GM12878 (cell line): Measurements from ENCODE around the gene VAV2. TPM values are rescaled to one million over a fixed set of nuclear protein-coding genes. Genes with fewer than 3 reads are reported as not detected.

Experiments used
- CBX5 ChIP-seq: sonication (generic); IDR thresholded peaks from 2 replicates; pipeline ENCODE4 v1.6.1; 2016; ENCODE audit warnings: low read depth, moderate library complexity, mild to moderate bottlenecking, inconsistent platforms
- FOS ChIP-seq: IDR thresholded peaks from 3 replicates; pipeline ENCODE4 v1.6.1; 2011; ENCODE audit warnings: borderline replicate concordance; ENCODE audit not compliant: insufficient read length; ENCODE audit errors: extremely low read depth
- HCFC1 ChIP-seq: fragments of 150-350 bp; IDR thresholded peaks from 2 replicates; pipeline ENCODE4 v1.6.1; 2014; ENCODE audit warnings: low read length
- IKZF1 ChIP-seq: fragments of 450-650 bp; conservative IDR thresholded peaks from 2 replicates; pipeline ENCODE4 v1.6.1; 2017; ENCODE audit warnings: antibody characterized with exemption, mild to moderate bottlenecking
- IKZF2 ChIP-seq, 2 experiments: fragments of 450-650 bp; IDR thresholded peaks; 2 replicates each; pipeline ENCODE4 v1.6.1; 2017; ENCODE audit warnings: mild to moderate bottlenecking in 2 of 2, moderate library complexity in 2 of 2
- JUNB ChIP-seq: IDR thresholded peaks from 2 replicates; pipeline ENCODE4 v1.6.1; 2016; ENCODE audit warnings: antibody characterized with exemption, mild to moderate bottlenecking
- MTA2 ChIP-seq: fragments of 450-650 bp; IDR thresholded peaks from 2 replicates; pipeline ENCODE4 v1.6.1; 2016; ENCODE audit warnings: low read depth, mild to moderate bottlenecking, moderate library complexity
- MYB ChIP-seq: fragments of 150-350 bp; IDR thresholded peaks from 2 replicates; pipeline ENCODE4 v1.6.1; 2014; ENCODE audit warnings: mild to moderate bottlenecking, low read depth, low read length, borderline replicate concordance
- NBN ChIP-seq: fragments of 450-650 bp; IDR thresholded peaks from 2 replicates; pipeline ENCODE4 v1.6.1; 2016
- NR2C1 ChIP-seq: fragments of 450-650 bp; IDR thresholded peaks from 2 replicates; pipeline ENCODE4 v1.6.1; 2017; ENCODE audit warnings: antibody characterized with exemption, mild to moderate bottlenecking, moderate library complexity
- NR2F1 ChIP-seq: fragments of 450-650 bp; conservative IDR thresholded peaks from 2 replicates; pipeline ENCODE4 v1.6.1; 2017; ENCODE audit warnings: mild to moderate bottlenecking
- PAX8 ChIP-seq: fragments of 450-650 bp; IDR thresholded peaks from 2 replicates; pipeline ENCODE4 v1.6.1; 2017; ENCODE audit warnings: mild to moderate bottlenecking, moderate library complexity
- PML ChIP-seq: IDR thresholded peaks from 2 replicates; pipeline ENCODE4 v1.6.1; 2012; ENCODE audit warnings: low read length, inconsistent platforms
- RUNX3 ChIP-seq: IDR thresholded peaks from 2 replicates; pipeline ENCODE4 v1.6.1; 2012; ENCODE audit warnings: low read length, inconsistent platforms
- SMC3 ChIP-seq: IDR thresholded peaks from 2 replicates; pipeline ENCODE4 v1.6.1; 2011; ENCODE audit warnings: low read length, improper control_type of control experiment, borderline replicate concordance
- STAT3 ChIP-seq: IDR thresholded peaks from 2 replicates; pipeline ENCODE4 v1.6.1; 2011; ENCODE audit warnings: low read depth, low read length, improper control_type of control experiment
- TARDBP ChIP-seq: IDR thresholded peaks from 2 replicates; pipeline ENCODE4 v1.6.1; 2016; ENCODE audit warnings: borderline replicate concordance
- polyA plus RNA-seq, 11 experiments: library from polyadenylated mRNA; depleted of rRNA in 4 of 11; unstranded in 6 of 11; stranded (reverse) in 5 of 11; fragments of >200 nt; fragmentation: Nextera tagmentation in 4 of 11; fragmentation: Illumina TruSeq in 1 of 11; extraction: Ambion mirVana in 4 of 11; extraction: Trizol in 1 of 11; gene quantifications; 1 replicate in 1 of 11; 2 replicates in 10 of 11; pipeline versions ENCODE4 v1.2.1 to v1.2.3, GENCODE V29; 2011 to 2016; ENCODE audit warnings: inconsistent platforms in 2 of 11, missing spikeins in 2 of 11, low read depth in 1 of 11
- total RNA-seq, 4 experiments: library from RNA; depleted of rRNA in 3 of 4; stranded (reverse); fragments of >200 nt in 3 of 4; fragmentation: Illumina TruSeq in 1 of 4; extraction: Trizol in 1 of 4; gene quantifications; 2 replicates each; pipeline versions ENCODE4 v1.2.1 to v1.2.3, GENCODE V29; 2013 to 2021
- TF ChIP-seq, protein P1 (sequence below): fragments of 150-350 bp; IDR thresholded peaks from 2 replicates; pipeline ENCODE4 v1.6.1; 2014; ENCODE audit warnings: mild to moderate bottlenecking, low read depth, low read length
- TF ChIP-seq, protein P2 (sequence below): fragments of 450-650 bp; IDR thresholded peaks from 2 replicates; pipeline ENCODE4 v1.6.1; 2017; ENCODE audit warnings: mild to moderate bottlenecking, moderate library complexity
- TF ChIP-seq, protein P3 (sequence below): fragments of 450-650 bp; IDR thresholded peaks from 2 replicates; pipeline ENCODE4 v1.6.1; 2017; ENCODE audit warnings: mild to moderate bottlenecking, low read depth, inconsistent platforms; ENCODE audit not compliant: poor library complexity, severe bottlenecking
- TF ChIP-seq, protein P4 (sequence below): fragments of 450-650 bp; IDR thresholded peaks from 2 replicates; pipeline ENCODE4 v1.6.1; 2017; ENCODE audit warnings: low read depth, mild to moderate bottlenecking, moderate library complexity

Gene VAV2
- total and polyA plus RNA-seq, 10 of the 15 experiments (the other 5 are each of a cell fraction or from before 2014, with no cell fraction given): 0.13 to 43.9 (median 16.9) TPM

DNA sequence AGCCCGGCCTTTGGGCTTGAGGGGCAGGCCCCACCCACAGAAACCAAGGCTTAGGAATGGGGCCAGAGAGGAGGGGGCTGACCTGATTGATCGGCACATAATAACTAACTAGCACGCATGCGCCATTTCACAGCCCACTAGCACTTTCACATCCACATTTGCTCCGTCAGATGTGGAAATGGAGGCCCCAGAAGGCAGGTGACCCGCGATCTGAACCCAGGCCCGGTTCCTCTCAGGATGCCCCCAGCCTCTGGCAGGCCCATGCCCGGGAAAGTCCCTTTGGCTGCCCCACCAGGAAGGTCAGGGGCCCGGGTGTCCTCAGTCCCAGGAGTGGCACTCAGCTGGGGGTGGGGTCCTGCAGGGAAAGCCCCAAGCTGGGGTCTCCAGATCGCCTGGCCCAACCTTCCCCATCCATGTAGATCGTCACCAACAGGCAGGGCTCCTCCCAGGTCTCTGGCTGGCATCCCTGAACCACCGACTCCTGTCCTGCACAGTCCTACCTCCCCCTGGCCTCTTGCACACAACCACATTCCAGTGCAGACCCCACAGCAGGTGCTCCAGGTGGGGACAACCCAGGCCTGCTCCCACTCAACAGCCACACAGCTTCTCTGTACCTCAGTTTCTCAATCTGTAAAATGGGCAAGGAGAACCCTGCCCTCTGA is 46.7 kb downstream of the VAV2 start (continued):
- TF ChIP-seq FOS (no peak), MYB (no peak), JUNB (peak; percentile 19; the same call in 1 of the 2 replicates), STAT3 (no peak), SMC3 (no peak), NBN (peak; percentile 83), NR2C1 (0 out of 2 replicates have a peak, but pooled peaks have one; percentile 13), HCFC1 (peak; percentile 21; the same call in 1 of the 2 replicates), IKZF2 (IDR thresholded peaks at IDR 0.05) (peak; percentile 90 to 94), IKZF1 (peak; percentile 98), CBX5 (no peak; the same call in 1 of the 2 replicates), PAX8 (no peak), TARDBP (no peak), MTA2 (peak; percentile 82), NR2F1 (peak; percentile 99), RUNX3 (peak; percentile 78), PML (no peak)
- TF ChIP-seq, protein P1, sequence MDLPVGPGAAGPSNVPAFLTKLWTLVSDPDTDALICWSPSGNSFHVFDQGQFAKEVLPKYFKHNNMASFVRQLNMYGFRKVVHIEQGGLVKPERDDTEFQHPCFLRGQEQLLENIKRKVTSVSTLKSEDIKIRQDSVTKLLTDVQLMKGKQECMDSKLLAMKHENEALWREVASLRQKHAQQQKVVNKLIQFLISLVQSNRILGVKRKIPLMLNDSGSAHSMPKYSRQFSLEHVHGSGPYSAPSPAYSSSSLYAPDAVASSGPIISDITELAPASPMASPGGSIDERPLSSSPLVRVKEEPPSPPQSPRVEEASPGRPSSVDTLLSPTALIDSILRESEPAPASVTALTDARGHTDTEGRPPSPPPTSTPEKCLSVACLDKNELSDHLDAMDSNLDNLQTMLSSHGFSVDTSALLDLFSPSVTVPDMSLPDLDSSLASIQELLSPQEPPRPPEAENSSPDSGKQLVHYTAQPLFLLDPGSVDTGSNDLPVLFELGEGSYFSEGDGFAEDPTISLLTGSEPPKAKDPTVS: no peak
- TF ChIP-seq, protein P2, sequence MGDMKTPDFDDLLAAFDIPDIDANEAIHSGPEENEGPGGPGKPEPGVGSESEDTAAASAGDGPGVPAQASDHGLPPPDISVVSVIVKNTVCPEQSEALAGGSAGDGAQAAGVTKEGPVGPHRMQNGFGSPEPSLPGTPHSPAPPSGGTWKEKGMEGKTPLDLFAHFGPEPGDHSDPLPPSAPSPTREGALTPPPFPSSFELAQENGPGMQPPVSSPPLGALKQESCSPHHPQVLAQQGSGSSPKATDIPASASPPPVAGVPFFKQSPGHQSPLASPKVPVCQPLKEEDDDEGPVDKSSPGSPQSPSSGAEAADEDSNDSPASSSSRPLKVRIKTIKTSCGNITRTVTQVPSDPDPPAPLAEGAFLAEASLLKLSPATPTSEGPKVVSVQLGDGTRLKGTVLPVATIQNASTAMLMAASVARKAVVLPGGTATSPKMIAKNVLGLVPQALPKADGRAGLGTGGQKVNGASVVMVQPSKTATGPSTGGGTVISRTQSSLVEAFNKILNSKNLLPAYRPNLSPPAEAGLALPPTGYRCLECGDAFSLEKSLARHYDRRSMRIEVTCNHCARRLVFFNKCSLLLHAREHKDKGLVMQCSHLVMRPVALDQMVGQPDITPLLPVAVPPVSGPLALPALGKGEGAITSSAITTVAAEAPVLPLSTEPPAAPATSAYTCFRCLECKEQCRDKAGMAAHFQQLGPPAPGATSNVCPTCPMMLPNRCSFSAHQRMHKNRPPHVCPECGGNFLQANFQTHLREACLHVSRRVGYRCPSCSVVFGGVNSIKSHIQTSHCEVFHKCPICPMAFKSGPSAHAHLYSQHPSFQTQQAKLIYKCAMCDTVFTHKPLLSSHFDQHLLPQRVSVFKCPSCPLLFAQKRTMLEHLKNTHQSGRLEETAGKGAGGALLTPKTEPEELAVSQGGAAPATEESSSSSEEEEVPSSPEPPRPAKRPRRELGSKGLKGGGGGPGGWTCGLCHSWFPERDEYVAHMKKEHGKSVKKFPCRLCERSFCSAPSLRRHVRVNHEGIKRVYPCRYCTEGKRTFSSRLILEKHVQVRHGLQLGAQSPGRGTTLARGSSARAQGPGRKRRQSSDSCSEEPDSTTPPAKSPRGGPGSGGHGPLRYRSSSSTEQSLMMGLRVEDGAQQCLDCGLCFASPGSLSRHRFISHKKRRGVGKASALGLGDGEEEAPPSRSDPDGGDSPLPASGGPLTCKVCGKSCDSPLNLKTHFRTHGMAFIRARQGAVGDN: peak; percentile 79
- TF ChIP-seq, protein P3, sequence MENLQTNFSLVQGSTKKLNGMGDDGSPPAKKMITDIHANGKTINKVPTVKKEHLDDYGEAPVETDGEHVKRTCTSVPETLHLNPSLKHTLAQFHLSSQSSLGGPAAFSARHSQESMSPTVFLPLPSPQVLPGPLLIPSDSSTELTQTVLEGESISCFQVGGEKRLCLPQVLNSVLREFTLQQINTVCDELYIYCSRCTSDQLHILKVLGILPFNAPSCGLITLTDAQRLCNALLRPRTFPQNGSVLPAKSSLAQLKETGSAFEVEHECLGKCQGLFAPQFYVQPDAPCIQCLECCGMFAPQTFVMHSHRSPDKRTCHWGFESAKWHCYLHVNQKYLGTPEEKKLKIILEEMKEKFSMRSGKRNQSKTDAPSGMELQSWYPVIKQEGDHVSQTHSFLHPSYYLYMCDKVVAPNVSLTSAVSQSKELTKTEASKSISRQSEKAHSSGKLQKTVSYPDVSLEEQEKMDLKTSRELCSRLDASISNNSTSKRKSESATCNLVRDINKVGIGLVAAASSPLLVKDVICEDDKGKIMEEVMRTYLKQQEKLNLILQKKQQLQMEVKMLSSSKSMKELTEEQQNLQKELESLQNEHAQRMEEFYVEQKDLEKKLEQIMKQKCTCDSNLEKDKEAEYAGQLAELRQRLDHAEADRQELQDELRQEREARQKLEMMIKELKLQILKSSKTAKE: peak; percentile 58
- TF ChIP-seq, protein P4, sequence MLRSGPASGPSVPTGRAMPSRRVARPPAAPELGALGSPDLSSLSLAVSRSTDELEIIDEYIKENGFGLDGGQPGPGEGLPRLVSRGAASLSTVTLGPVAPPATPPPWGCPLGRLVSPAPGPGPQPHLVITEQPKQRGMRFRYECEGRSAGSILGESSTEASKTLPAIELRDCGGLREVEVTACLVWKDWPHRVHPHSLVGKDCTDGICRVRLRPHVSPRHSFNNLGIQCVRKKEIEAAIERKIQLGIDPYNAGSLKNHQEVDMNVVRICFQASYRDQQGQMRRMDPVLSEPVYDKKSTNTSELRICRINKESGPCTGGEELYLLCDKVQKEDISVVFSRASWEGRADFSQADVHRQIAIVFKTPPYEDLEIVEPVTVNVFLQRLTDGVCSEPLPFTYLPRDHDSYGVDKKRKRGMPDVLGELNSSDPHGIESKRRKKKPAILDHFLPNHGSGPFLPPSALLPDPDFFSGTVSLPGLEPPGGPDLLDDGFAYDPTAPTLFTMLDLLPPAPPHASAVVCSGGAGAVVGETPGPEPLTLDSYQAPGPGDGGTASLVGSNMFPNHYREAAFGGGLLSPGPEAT: peak; percentile 95
